Measurements from ENCODE around the gene C1orf35.

- TF ChIP-seq CTCF (IDR thresholded peaks at IDR 0.05) (no peak), REST (IDR thresholded peaks at IDR 0.05; ENCODE audit: insufficient read depth in 1 of 2, low read depth in 2 of 2, low read length in 1 of 2) (no peak), POLR2AphosphoS5 (IDR thresholded peaks at IDR 0.05; ENCODE audit: low read depth, low read length) (no peak)
Measured at GRCh38 chr1:228141226-228142044, 38.3 kb upstream of the C1orf35 start.
